OCI-LY7 (cell line): ENCODE results near the gene DGLUCY. TPM values are rescaled to one million over a fixed set of nuclear protein-coding genes. Genes with fewer than 3 reads are reported as not detected.

Experiments used
- BruUV-seq: library from RNA; stranded (reverse); fragments of 400-500 nt; replicated peaks from 2 replicates; lab custom pipeline; 2021; lab: Mats Ljungman, UMichigan
- CTCF ChIA-PET: fragments of 300-600 bp; sonication (Branson Sonifier 250); formaldehyde crosslinking; loops from one replicate; lab custom pipeline; 2022; ENCODE audit warnings: antibody characterized with exemption; ENCODE audit not compliant: unreplicated experiment; lab: Charles Lee
- POLR2A ChIA-PET: fragments of 300-600 bp; sonication (Branson Sonifier 250); formaldehyde crosslinking; loops from one replicate; lab custom pipeline; 2022; ENCODE audit warnings: antibody characterized with exemption; lab: Charles Lee
- DNase-seq: peaks from one replicate; pipeline ENCODE4 v3.0.0-alpha.2; 2015; ENCODE audit warnings: low spot score
- H2AFZ ChIP-seq: fragments of 200-600 bp; sonication (generic), shearing (Covaris generic); 2 replicates; pipeline ENCODE4 v1.6.1; 2014; ENCODE audit warnings: mild to moderate bottlenecking, antibody characterized with exemption, low read length, moderate library complexity
- H3K27ac ChIP-seq: fragments of 200-600 bp; sonication (generic); 2 replicates; pipeline ENCODE4 v1.5.1; 2014; ENCODE audit warnings: mixed run types, low read depth, mild to moderate bottlenecking, moderate library complexity, low read length, inconsistent platforms; ENCODE audit not compliant: poor library complexity, severe bottlenecking
- H3K36me3 ChIP-seq: fragments of 200-600 bp; sonication (generic); 2 replicates; pipeline ENCODE4 v1.6.1; 2014; ENCODE audit warnings: mild to moderate bottlenecking, antibody characterized with exemption, low read length, moderate library complexity, mixed read lengths; ENCODE audit not compliant: insufficient read depth
- H3K4me1 ChIP-seq: fragments of 200-600 bp; sonication (generic); 2 replicates; pipeline ENCODE4 v1.5.1; 2014; ENCODE audit warnings: mild to moderate bottlenecking, low read length; ENCODE audit not compliant: insufficient read depth, poor library complexity, severe bottlenecking
- H3K4me2 ChIP-seq: fragments of 200-600 bp; sonication (generic); 2 replicates; pipeline ENCODE4 v1.6.1; 2014; ENCODE audit warnings: mild to moderate bottlenecking, low read length
- H3K4me3 ChIP-seq: fragments of 200-600 bp; sonication (generic); 2 replicates; pipeline ENCODE4 v1.5.1; 2014; ENCODE audit warnings: mild to moderate bottlenecking, low read depth, low read length; ENCODE audit not compliant: poor library complexity, severe bottlenecking
- H3K79me2 ChIP-seq: fragments of 200-600 bp; sonication (generic); 2 replicates; pipeline ENCODE4 v1.6.1; 2016; ENCODE audit warnings: low read depth, mild to moderate bottlenecking, low read length, moderate library complexity, mixed read lengths; ENCODE audit not compliant: insufficient read depth
- H3K9me2 ChIP-seq: fragments of 200-600 bp; sonication (generic); 2 replicates; pipeline ENCODE4 v1.6.1; 2016; ENCODE audit warnings: mild to moderate bottlenecking, low read length, mixed read lengths; ENCODE audit not compliant: insufficient read depth
- H3K9me3 ChIP-seq: fragments of 200-600 bp; sonication (generic); 2 replicates; pipeline ENCODE4 v1.6.1; 2014; ENCODE audit warnings: mild to moderate bottlenecking, mixed run types, low read length, mixed read lengths
- H4K20me1 ChIP-seq: fragments of 200-600 bp; sonication (generic); 2 replicates; pipeline ENCODE4 v1.6.1; 2014; ENCODE audit warnings: mild to moderate bottlenecking, antibody characterized with exemption, low read length, moderate library complexity, mixed read lengths; ENCODE audit not compliant: insufficient read depth
- CTCF ChIP-seq: fragments of 200-600 bp; sonication (generic); conservative IDR thresholded peaks from 2 replicates; pipeline ENCODE4 v1.5.1; 2014; ENCODE audit warnings: mild to moderate bottlenecking, antibody characterized with exemption, low read length, moderate library complexity, mixed read lengths
- EZH2phosphoT487 ChIP-seq: fragments of 200-600 bp; sonication (generic); IDR thresholded peaks from 2 replicates; pipeline ENCODE4 v1.6.1; 2018; ENCODE audit warnings: low read depth, borderline replicate concordance, mild to moderate bottlenecking, mixed run types, antibody characterized with exemption, low read length, moderate library complexity, mixed read lengths
- intact Hi-C: fragments of 100-400 bp; cut with micrococcal nuclease; formaldehyde crosslinking; loops from one replicate; pipeline ENCODE4 v1.10.0; 2022; ENCODE audit not compliant: unreplicated experiment
- total RNA-seq, 2 experiments: library from RNA; depleted of rRNA in 1 of 2; stranded (reverse); fragments of >200 nt in 1 of 2; shearing (Covaris generic) in 1 of 2; gene quantifications; 2 replicates each; pipeline ENCODE4 v1.2.3, GENCODE V29; 2014 to 2022

The DGLUCY gene
- total RNA-seq, 2 experiments from 2014 or later: 37.6 to 56.8 TPM

- DNase-seq: no peak
- no peak overlapping the region for H3K4me2 ChIP-seq
- H4K20me1 ChIP-seq: no peaks in the 10 kb centered on the region
- BruUV-seq: no TSS peak
- H3K4me1 ChIP-seq: peaks cover 5% of the 10 kb centered on the region
- no peak for TF ChIP-seq CTCF
- TF ChIP-seq EZH2phosphoT487: no peak
- intact Hi-C loops: no loop called here
- ChIA-PET POLR2A (no interaction called here), CTCF (no interaction called here)
- no peaks in the 10 kb centered on the region for H3K79me2 ChIP-seq
- no peak overlapping the region for H3K27ac ChIP-seq
- no peaks in the 10 kb centered on the region for H3K9me3 ChIP-seq
- peaks cover 92% of the 10 kb centered on the region for H3K36me3 ChIP-seq
- no peaks in the 10 kb centered on the region for H3K9me2 ChIP-seq
- no peak overlapping the region for H3K4me3 ChIP-seq
- H2AFZ ChIP-seq: no peak overlapping the region
These were observed 159.5 kb downstream of the DGLUCY start for GRCh38 chr14:91273273-91273884.

- DNase-seq: no peak
- intact Hi-C loops: no loop called here
- BruUV-seq: no TSS peak
- CTCF ChIA-PET: no interaction called here
- peaks cover 10% of the 10 kb centered on the region for H3K4me1 ChIP-seq
- H3K4me2 ChIP-seq: no peak overlapping the region
- no peak overlapping the region for H3K27ac ChIP-seq
- no peaks in the 10 kb centered on the region for H4K20me1 ChIP-seq
- TF ChIP-seq CTCF (no peak), EZH2phosphoT487 (no peak)
- H2AFZ ChIP-seq: no peak overlapping the region
- H3K4me3 ChIP-seq: no peak overlapping the region
- H3K9me3 ChIP-seq: no peaks in the 10 kb centered on the region
- no peaks in the 10 kb centered on the region for H3K79me2 ChIP-seq
- H3K36me3 ChIP-seq: peaks cover 95% of the 10 kb centered on the region
- H3K9me2 ChIP-seq: no peaks in the 10 kb centered on the region
- POLR2A ChIA-PET: no interaction called here
These were observed 160.0 kb downstream of the DGLUCY start for GRCh38 chr14:91273885-91274273.

- CTCF ChIA-PET: no interaction called here
- intact Hi-C loops: no loop called here
- no peaks in the 10 kb centered on the region for H3K79me2 ChIP-seq
- no TSS peak for BruUV-seq
- no peak overlapping the region for H3K27ac ChIP-seq
- H3K9me2 ChIP-seq: no peaks in the 10 kb centered on the region
- H2AFZ ChIP-seq: no peak overlapping the region
- no peak for DNase-seq
- no peak overlapping the region for H3K4me3 ChIP-seq
- H3K4me2 ChIP-seq: no peak overlapping the region
- peaks cover 95% of the 10 kb centered on the region for H3K36me3 ChIP-seq
- peaks cover 19% of the 10 kb centered on the region for H3K4me1 ChIP-seq
- no peaks in the 10 kb centered on the region for H4K20me1 ChIP-seq
- TF ChIP-seq EZH2phosphoT487 (no peak), CTCF (no peak)
- POLR2A ChIA-PET: no interaction called here
- H3K9me3 ChIP-seq: no peaks in the 10 kb centered on the region
These were observed 160.9 kb downstream of the DGLUCY start for GRCh38 chr14:91274796-91275195.
